Heart right ventricle (tissue), 16 donors: Measurements from ENCODE around the gene RUFY3. TPM values are rescaled to one million over a fixed set of nuclear protein-coding genes. Genes with fewer than 3 reads are reported as not detected.

ENCODE experiments used
- ATAC-seq, 8 donors: fragments of 200-7000 bp; cut with Tn5 transposase; one replicate each; pipeline ENCODE4 v1.9.1; 2020; ENCODE audit warnings: mild to moderate bottlenecking in 8 of 8, moderate library complexity in 8 of 8, moderate number of reproducible peaks in 1 of 8
- DNase-seq, 2 donors: peaks; one replicate each; pipeline ENCODE4 v3.0.0-alpha.2; 2020
- H3K27ac ChIP-seq, 10 donors: fragments of 200-600 bp; sonication (generic) in 2 of 10; one replicate each; pipeline versions ENCODE4 v1.5.0 to v1.8.0; 2020 to 2022; ENCODE audit warnings: mild to moderate bottlenecking in 3 of 10
- H3K27me3 ChIP-seq, 7 donors: fragments of 200-600 bp; one replicate each; pipeline ENCODE4 v1.8.0; 2021 to 2022; ENCODE audit warnings: mild to moderate bottlenecking in 2 of 7
- H3K36me3 ChIP-seq, 9 donors: fragments of 200-600 bp; sonication (generic) in 1 of 9; one replicate each; pipeline versions ENCODE4 v1.5.0 to v1.8.0; 2020 to 2022; ENCODE audit warnings: mild to moderate bottlenecking in 2 of 9
- H3K4me1 ChIP-seq, 9 donors: fragments of 200-600 bp; sonication (generic) in 1 of 9; one replicate each; pipeline versions ENCODE4 v1.5.0 to v1.8.0; 2020 to 2022; ENCODE audit warnings: mild to moderate bottlenecking in 4 of 9
- H3K4me3 ChIP-seq, 10 donors: fragments of 200-600 bp; sonication (generic) in 2 of 10; one replicate each; pipeline versions ENCODE4 v1.5.0 to v1.8.0; 2020 to 2022; ENCODE audit warnings: mild to moderate bottlenecking in 7 of 10, moderate library complexity in 2 of 10
- H3K9me3 ChIP-seq, 11 donors: fragments of 200-600 bp in 10 of 11; sonication (generic) in 2 of 11; one replicate each; pipeline versions ENCODE4 v1.5.0 to v1.8.0; 2013 to 2022; ENCODE audit warnings: mild to moderate bottlenecking in 2 of 11, control low read depth in 1 of 11, moderate library complexity in 1 of 11
- WGBS, 2 donors: extraction: QIAGEN DNeasy Blood & Tissue Kit; methylation state at CpG; one replicate each; pipeline ENCODE4 v1.1.7; 2013; ENCODE audit warnings: inconsistent platforms in 1 of 2; 5-methylcytosine and 5-hydroxymethylcytosine counted together
- intact Hi-C, 10 donors: fragments of 100-400 bp; cut with DNase I; formaldehyde crosslinking; loops; one replicate each; pipeline versions ENCODE4 v1.11.1 to v1.14.2; 2022
- polyA plus RNA-seq, 2 donors: library from polyadenylated mRNA; stranded (reverse); fragments of 200-250 nt; gene quantifications; one replicate each; pipeline ENCODE4 v1.2.3, GENCODE V29; 2013
- total RNA-seq, 10 donors: library from RNA; stranded (reverse); fragmentation: NEBNext Ultra II Directional in 3 of 10; extraction: Animal tissue kit (Norgen Biotek cat#: 25700) in 3 of 10; gene quantifications; one replicate each; pipeline versions ENCODE4 v1.2.1 to v1.2.4, GENCODE V29; 2021 to 2023
- TF ChIP-seq, protein P1 (sequence below), 9 donors: fragments of 200-600 bp; sonication (generic) in 2 of 9; IDR thresholded peaks; one replicate each; pipeline versions ENCODE4 v1.5.0 to v1.8.0; 2021 to 2022; ENCODE audit warnings: antibody characterized with exemption in 9 of 9, mild to moderate bottlenecking in 5 of 9, moderate library complexity in 1 of 9
- donor health status: Arrhythmogenic right ventricular cardiomyopathy.
- donor health status: ischemic (EF 13 %, LVEDD 7.1; RV severe dilation, severe dysfunction).
- donor health status: healthy with polysubstance abuse.
- donor health status: DM: no; HTN: yes; CAD: no.
- donor health status: DM: no; HTN: no; CAD: no.
- donor health status: ischemic (EF 25% LVEDD 6.9; RV normal size, moderate dysfunction).
- donor health status: ischemic (EF 25% LVEDD 5.7; RV mildly dilated, moderate dysfunction).
- donor health status: healthy.
- donor health status: DM: yes; HTN: yes; CAD: no.
- donor health status: Ischemic cardiomyopathy.
- donor health status: ischemic (EF 35%, LVEDD 5.7; RV mildly dilated, moderate dysfunction).
- donor health status: nonischemic (EF 11% LVEDD 7.7; RV severe dilation, severe dysfunction).
- donor health status: DM: yes; HTN: yes; CAD: no.
- donor health status: PGD.
- donor health status: ischemic (EF 29% LVEDD 5.4; RV normal size, mild dysfunction).
- donor health status: nonischemic (EF 23%, LVEDD 6.1; RV moderate dilation, normal function).

RUFY3 gene
- total and polyA plus RNA-seq, 12 donors = 13.2 to 28.7 (median 21.7) TPM

DNA sequence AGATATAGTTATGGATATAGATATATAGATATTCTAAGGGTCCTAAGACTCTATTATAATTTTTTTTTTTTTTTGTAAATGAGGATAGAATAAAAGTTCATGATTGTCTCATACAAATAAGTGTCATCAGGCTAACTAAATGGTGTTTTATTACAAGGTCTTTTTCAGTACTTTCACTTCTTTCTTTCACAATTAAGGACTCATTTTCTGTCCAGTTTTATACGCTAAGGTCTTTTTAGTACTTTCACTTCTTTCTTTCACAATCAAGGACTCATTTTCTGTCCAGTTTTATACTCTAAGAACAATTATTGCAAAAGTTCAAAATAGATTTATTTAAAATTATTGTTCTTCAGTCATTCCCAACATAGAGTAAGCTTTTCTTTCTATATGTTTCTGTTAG lies 32.7 kb downstream of the RUFY3 start:
- Histone ChIP-seq H3K36me3 (peaks cover 0 to 12% (median 0%) of the 10 kb centered on the region in 9 donors), H3K9me3 (no peaks in the 10 kb centered on the region), H3K27me3 (no peaks in the 10 kb centered on the region), H3K27ac (peak overlapping the region in 1 of 10 donors; percentile 10), H3K4me1 (peaks cover 0 to 33% (median 10%) of the 10 kb centered on the region in 9 donors), H3K4me3 (no peak overlapping the region)
- TF ChIP-seq, protein P1, sequence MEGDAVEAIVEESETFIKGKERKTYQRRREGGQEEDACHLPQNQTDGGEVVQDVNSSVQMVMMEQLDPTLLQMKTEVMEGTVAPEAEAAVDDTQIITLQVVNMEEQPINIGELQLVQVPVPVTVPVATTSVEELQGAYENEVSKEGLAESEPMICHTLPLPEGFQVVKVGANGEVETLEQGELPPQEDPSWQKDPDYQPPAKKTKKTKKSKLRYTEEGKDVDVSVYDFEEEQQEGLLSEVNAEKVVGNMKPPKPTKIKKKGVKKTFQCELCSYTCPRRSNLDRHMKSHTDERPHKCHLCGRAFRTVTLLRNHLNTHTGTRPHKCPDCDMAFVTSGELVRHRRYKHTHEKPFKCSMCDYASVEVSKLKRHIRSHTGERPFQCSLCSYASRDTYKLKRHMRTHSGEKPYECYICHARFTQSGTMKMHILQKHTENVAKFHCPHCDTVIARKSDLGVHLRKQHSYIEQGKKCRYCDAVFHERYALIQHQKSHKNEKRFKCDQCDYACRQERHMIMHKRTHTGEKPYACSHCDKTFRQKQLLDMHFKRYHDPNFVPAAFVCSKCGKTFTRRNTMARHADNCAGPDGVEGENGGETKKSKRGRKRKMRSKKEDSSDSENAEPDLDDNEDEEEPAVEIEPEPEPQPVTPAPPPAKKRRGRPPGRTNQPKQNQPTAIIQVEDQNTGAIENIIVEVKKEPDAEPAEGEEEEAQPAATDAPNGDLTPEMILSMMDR (IDR thresholded peaks at IDR 0.05) = no peak
- no peak for ATAC-seq
- WGBS, 2 donors = 84 to 87% methylated on average over 1 of the region's 1 CpG
- no peak for DNase-seq
- intact Hi-C loops = no loop called here

DNA sequence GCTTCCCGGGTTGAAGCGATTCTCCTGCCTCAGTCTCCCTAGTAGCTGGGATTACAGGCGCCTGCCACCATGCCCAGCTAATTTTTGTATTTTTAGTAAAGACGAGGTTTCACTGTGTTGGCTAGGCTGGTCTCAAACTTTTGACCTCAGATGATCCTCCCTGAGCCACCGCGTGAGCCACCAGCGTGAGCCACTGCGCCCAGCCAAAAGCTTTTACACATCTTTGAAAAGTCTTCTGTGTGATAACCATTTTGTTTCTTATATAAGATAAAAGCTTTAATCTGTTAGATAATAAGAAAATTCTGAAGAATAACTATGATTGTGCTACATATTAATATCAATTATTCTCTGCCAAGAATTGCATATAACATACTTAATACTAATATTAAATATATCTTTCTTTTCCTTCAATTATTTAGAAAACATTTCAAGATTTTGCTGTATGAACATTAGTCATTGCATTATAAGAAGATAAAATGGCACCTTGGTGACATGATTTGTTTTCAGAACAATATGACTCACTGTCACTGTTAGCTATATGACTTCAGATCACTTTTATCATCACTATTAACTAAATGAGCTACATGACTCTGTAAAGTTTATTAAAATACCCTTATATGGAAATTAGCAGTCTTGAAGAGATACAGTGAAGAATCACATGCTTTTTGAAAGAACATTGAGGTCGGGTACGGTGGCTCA lies 33.4 kb downstream of the RUFY3 start:
- TF ChIP-seq, protein P1 (IDR thresholded peaks at IDR 0.05) = no peak
- H3K4me1 ChIP-seq = peaks cover 0 to 40% (median 17%) of the 10 kb centered on the region in 9 donors
- no peaks in the 10 kb centered on the region for H3K27me3 ChIP-seq
- H3K27ac ChIP-seq = peak overlapping the region in 1 of 10 donors; percentile 10
- H3K4me3 ChIP-seq = no peak overlapping the region
- no peaks in the 10 kb centered on the region for H3K9me3 ChIP-seq
- ATAC-seq (no peak), DNase-seq (no peak)
- peaks cover 0 to 12% (median 0%) of the 10 kb centered on the region in 9 donors for H3K36me3 ChIP-seq
- 96 to 97% methylated on average over 10 of the region's 10 CpGs for WGBS, 2 donors
- intact Hi-C loops = no loop called here

DNA sequence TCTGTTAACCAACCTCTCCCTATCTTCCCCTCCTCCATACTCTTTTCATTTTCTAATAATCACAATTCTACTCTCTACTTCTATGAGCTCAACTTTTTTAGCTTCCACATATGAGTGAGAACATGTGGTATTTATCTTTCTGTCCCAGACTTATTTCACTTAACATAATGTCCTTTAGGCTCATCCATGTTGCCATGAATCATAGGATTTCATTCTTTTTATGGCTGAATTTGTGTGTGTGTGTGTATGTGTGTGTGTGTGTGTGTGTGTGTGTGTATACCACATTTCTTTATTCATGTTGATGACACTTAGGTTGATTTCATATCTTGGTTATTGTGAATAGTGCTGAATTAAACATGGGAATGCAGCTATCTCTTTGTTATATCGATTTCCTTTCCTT lies 37.4 kb downstream of the RUFY3 start:
- H3K27me3 ChIP-seq = no peaks in the 10 kb centered on the region
- H3K4me1 ChIP-seq = peaks cover 0 to 35% (median 18%) of the 10 kb centered on the region in 9 donors
- DNase-seq (no peak), ATAC-seq (no peak)
- intact Hi-C loops = no loop called here
- no peaks in the 10 kb centered on the region for H3K9me3 ChIP-seq
- peak overlapping the region in 5 of 10 donors; percentile 1 to 24 (median 18) for H3K4me3 ChIP-seq
- 67 to 73% methylated on average over 1 of the region's 1 CpG for WGBS, 2 donors
- H3K27ac ChIP-seq = peak overlapping the region in 2 of 10 donors; percentile 2 to 43
- H3K36me3 ChIP-seq = peaks cover 0 to 31% (median 15%) of the 10 kb centered on the region in 9 donors
- TF ChIP-seq, protein P1 (IDR thresholded peaks at IDR 0.05) = no peak

DNA sequence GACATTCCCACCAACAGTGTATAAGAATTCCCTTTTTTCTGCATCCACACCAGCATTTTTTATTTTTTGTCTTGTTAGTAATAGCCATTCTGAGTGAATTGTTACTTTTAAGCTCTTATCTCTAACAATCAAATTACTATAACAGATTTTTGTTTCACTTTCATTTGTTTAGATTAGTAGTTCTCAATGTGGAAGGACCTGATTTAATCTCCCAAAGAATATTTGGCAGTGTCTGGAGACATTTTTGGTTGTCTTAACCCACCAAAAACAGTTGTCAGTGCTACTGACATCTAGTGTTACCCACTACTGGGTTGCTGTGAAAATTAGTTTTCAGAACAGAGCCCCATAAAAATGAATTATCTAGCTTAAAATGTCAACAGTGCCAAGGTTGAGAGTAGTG lies 37.9 kb downstream of the RUFY3 start:
- TF ChIP-seq, protein P1 (IDR thresholded peaks at IDR 0.05) = peak in 3 of 9 donors; percentile 5 to 24 (median 23)
- peaks cover 0 to 34% (median 20%) of the 10 kb centered on the region in 9 donors for H3K36me3 ChIP-seq
- H3K4me1 ChIP-seq = peaks cover 0 to 35% (median 18%) of the 10 kb centered on the region in 9 donors
- DNase-seq (no peak), ATAC-seq (peak in 5 of 8 donors; percentile 17 to 53 (median 42))
- H3K27me3 ChIP-seq = no peaks in the 10 kb centered on the region
- intact Hi-C loops = no loop called here
- no peaks in the 10 kb centered on the region for H3K9me3 ChIP-seq
- peak overlapping the region in 5 of 10 donors; percentile 1 to 24 (median 18) for H3K4me3 ChIP-seq
- H3K27ac ChIP-seq = peak overlapping the region in 2 of 10 donors; percentile 2 to 43
